Activated gamma-delta T cell (primary cell): ENCODE data around the gene SCNN1A.

Experiments used
- DNase-seq: peaks from one replicate; lab custom pipeline; 2025; lab: John Stamatoyannopoulos, UW

SCNN1A gene

DNA sequence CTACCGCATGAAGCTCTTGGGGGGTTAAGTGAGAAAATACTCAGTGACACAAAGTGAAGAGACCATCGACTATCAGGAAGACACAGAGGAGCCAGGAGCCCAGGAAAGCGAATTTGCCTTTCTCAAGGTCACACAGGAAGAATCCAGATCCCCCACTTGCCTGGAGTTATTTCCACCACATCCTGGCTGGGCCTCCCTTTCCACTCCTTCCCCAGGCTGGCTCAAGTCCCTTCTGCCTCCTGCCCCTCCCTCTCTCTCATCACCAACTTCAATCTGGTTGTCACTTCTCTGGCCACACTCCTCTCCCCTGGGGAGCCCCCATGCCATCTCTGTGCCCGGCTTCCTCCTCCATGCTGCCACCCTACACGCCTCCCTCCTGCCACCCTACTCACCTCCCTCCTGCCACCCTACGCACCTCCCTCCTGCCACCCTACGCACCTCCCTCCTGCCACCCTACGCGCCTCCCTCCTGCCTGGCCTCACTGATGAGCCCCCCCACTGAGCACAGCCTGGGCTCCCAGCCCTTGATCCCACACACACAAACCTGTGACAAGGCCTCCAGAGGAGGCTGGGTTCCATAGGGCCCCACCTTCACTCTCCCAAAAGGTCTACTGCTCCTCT lies 6.3 kb downstream of the SCNN1A start:
- no peak for DNase-seq

DNA sequence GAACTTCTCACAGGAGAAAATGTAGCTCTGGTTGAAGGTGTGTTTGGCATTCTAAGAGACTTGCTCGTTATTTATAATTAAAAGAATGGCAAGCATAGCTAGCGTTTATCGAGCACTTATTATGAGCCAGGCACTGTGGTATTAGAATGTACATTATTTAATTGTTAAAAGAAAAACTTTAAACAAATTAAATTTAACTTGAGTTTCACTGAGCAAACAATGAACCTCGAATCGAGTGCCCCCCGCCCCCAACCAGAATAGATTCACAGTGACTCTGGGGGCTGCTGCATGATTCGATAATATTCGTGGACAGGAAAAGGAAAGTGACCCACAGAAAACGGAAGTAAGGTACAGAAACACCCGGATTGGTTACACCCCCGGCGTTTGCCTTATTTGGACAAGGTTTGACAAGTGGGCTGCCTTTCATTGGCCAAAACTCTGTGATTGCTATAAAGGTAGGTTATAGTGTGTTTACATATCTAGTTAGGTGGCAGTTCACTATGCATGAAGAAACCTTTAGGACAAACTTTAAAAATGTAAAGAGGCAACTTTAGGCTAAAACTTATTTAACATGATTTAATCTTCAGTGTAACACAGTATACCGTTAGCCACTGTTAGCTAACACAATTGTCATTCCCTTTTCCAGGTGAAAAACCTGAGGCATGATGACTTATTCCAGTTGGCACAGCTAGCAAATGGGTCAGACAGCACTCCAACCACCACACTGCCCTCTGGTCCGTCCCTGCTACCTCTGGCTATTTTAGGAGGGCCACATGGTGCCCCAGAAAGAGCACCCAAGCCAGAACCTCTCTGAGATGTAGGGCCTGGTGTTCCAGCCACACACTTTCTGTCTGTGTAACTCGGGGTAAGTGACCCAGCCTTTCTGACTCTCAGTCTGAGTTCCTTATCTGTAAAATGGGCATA lies 7.1 kb downstream of the SCNN1A start:
- DNase-seq, result no peak

DNA sequence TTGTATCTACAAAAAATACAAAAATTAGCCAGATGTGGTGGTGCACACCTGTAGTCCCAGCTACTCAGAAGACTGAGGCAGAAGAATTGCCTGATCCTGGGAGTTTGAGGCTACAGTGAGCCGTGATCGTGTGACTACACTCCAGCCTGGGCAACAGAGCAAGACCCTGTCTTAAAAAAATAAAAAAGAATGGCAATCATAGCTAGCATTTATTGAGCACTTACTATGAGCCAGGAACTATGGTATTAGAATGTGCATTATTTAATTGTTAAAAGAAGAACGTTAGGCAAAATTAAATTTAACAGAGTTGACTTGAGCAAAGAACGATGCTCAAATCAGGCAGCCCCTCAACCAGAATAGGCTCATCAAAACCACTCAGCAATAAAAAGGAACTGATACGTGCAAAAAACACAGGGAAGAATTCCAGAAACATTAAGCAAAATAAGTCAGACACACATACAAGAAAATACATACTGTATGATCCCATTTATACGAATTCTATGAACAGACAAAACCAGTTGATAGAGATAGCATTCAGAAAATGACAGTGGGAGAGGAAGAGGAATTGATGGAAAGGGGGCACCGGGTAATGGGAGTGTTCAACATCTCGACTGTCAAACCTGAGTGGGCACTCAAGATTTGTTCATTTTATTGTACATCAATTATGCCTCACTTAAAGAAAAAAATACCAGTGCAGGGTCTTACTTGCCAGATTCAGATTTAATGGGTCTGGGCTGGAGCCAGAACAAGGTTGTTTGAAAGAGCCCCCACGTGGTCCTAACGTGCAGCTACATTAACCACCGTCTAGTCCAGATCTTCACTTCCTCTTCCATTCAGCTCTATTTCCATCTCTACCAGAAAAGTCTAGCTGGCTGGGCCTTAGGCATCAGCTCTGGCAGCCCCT lies 8.0 kb downstream of the SCNN1A start:
- DNase-seq, result no peak

DNA sequence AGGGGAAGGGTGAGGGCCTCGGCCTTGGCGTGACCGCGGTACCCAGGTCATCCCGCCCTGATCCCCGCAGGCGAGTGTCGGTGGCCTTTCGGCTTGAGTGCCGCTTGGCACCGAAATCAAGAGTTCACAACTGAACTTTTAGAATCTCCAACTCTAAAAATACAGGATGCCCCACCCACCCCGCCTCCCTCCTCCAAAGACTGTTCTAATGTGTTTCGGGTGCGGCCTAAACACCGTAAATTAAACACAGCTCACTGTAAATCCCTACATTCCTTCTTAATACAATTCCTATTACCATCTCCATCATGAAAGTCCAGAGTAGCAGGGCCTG lies 11.4 kb downstream of the SCNN1A start:
- no peak for DNase-seq

DNA sequence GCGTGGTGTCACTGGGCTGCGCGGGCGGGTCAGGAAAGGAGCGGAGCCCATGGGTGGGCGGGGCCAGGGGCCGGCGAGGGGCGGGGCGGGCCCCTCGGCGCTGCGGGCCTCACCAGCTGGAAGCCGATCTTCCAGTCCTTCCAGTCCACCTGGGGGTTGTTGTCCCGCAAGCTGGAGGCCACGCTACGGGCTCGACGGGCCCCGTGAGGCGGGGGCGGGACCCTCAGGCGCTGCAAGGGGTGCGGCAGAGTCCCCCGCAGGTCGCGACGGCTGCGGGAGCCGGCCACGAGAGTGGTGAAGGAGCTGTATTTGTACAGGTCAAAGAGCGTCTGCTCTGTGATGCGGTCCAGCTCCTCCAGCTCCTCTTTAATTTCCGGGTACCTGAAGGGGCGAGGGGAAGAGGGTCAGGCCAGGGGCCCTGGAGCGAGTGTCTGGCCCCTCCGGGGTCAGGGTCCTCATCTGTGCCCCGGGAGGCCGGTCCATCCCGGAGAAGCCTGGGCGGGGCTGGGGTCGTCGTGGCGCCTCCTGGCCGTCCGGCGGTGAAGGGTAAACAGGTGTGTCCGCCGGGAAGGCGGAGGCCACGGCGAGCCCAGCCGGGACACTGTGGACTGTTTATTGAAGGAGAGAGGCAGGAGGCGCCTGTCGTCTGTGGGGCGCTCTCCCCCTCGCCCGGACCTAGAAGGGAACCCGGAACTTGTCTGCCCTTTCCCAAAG lies 11.9 kb downstream of the SCNN1A start:
- DNase-seq, result peak; percentile 51

DNA sequence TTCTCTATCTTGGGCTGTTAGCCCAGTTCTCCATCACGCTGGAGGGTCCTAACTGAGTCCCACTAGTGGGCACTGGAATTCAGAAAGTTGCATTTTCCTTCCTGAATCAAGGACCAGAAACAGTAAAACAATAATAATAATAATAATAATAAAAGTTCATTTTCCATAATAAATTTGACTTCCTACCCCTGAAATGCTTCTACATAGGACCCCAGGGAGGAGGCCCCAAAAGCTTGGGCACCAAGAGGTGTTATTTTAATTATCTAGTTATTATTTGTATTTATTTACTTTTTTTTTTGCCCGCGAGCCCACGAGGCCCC lies 12.4 kb downstream of the SCNN1A start:
- DNase-seq, result no peak

DNA sequence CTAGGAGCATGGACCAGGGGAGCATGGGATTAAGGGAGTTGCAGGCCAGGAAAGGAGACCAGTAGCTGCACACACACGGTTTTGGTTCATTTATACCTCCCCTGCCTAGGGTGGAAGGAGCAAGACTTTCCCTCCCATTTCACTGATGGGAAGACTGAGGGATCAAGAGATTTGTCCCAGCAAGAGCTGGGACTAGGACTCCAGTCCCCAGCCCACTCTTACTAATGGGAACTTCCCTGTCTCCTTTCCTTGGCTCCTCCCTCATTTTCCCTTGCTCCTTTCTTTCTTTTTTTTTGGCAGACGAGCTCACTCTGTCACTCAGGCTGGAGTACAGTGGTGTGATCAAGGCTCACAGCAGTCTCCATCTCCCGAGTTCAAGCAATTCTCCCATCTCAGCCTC lies 13.0 kb downstream of the SCNN1A start:
- DNase-seq, result no peak

DNA sequence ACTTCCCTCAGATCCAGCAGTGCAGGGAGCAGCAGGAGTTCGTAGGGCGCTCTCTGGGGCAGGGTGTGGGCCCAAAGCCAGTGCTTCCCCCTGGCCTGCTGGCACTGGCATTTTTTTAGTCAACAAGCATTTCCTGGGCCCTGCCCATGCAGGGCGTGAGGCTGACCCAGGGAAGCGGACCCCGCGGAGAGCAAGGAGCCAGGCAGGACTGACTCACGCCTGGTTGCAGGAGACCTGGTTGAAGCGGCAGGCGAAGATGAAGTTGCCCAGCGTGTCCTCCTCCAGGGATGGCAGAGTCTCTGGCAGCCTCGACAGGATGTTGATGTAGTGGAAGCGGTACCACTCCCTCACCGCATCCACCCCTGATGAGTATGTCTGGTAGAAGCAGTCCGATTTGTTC lies 13.5 kb downstream of the SCNN1A start:
- DNase-seq, result no peak

DNA sequence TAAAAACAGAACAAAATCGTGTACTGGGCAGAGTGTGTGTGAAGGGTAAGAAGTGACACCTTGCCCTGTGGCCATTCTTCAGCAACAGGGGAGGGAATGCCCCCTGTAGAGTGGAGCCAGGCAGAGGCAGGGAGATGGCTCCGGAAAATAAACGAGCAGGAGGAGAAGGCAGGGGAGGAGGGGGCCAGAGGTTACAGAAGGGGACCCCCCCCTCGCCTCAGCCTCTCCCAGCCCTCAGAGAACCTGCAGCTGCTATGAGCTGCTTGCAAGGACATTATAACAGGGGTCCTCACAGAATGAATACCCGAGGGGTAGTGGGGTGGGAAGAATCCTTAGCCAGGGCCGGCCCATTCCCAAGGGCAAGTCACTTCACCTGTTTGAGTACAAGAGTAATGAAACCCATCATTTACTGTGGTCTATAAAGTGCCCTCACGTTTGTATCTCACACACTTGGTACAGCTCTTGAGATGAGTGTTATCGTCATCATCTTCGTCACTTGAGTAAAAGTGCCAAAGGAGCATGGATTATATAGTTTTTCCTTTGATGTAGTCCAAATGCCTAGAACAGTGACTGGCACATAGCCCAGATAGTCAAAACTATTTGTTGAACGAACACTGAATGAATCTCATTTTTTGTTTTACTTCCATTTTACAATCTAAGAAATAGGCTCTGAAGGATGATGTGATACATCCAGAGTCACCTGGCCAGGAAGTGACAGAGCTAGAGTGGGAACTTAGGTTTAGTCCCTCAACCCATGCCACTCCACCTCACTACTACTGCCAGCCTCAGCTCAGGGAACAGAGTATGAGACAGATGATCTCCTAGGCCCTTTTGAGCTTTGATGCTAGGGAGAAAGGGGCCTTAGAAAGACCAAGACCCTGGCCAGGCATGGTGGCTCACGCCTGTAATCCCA lies 14.5 kb downstream of the SCNN1A start:
- no peak for DNase-seq

DNA sequence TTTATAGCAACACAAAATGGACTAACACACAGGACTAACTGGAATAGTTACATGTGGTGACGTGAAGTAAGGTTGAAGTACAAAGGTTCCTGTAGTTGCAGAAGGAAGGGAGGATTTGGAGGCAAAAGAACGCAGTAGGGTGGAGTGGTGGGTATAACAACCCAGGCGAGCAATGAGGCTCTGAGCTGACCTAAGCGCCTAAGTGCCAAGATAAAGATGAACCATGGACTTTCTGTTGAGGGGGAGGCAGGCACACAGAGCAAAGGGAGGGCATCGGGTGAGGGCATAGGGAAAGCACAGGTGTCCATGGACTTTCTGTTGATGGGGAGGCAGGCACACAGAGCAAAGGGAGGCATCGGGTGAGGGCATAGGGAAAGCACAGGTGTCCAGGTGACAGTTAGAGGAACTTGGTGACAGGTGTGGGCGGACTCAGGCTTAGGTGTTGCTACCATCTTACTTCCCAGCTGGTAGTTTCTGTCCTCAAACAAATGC lies 15.2 kb downstream of the SCNN1A start:
- DNase-seq, result no peak

DNA sequence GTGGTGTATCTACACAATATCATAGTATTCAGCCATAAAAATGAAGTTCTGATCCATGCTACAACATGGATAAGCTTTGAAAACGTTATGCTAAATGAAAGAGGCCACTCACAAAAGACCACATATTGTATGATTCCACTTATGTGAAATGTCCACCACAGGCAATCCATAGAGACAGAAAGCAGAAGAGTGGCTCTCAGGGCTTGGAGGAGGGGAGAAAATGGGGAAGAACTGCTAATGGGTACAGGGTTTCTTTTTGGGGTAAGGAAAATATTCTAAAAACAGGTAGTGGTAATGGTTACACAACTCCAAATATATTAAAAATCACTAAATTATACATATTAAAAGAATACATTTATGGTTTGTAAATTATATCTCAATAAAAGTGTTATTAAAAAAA lies 16.5 kb downstream of the SCNN1A start:
- DNase-seq, result no peak

DNA sequence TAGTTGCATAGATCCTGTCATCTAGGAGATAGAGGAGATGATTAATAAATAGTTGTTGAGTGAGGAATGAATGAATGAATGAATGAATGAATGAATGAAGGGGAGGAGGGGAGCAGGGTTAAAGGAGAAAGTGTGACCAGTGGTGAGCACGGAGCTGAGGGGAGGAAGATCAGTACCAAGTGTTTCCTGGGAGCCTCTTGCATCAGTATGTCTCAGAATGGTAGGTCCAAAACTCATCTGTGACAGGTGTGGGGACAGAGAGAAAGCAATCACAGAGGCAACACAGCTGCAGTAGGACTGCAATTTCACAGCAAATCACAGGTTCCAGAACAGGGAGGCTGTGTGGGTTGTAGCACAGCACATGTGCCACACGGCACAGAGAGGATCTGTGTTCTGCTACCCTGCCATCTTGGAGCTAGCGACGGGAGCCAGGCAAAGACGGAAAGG lies 19.0 kb downstream of the SCNN1A start:
- no peak for DNase-seq

DNA sequence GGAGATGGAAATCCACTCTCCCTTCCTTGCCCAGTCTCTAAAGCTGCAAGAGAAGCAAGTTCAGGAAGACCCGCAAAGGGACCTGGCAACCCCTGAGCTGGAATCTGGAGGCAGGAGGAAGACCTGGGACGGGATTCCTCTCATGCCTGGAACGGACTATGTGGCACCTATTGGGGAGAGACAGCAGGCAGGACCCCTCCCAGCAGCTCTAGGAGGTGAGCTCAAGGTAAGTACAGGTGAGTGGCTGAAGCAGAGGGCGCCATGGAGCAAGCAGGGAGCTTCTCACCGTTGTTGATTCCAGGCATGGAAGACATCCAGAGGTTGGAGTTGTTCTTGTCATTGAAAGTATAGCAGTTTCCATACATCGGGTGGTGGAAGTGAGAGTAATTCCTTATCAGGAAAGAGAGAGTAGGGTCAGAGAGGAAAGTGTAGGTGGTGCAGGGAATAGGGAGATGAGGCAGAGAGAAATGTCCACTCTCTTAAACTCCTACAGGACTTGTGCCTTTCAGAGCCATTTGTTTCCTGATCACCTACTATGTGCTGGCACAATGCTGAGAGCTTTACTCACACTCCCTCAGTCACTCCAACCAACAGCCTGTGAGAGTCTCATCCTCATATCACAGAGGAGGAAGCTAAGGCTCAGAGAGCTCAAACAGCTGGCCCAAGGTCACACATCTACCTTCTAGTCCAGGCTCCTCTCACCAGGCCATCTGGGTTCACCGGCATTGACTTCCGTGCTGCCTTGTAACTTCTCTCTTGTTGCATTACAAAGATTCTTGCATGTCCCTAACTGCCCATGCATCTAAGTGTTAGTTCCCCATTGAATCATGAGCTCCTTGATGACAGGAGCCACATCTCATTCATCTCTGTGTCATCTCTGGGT lies 19.6 kb downstream of the SCNN1A start:
- no peak for DNase-seq

DNA sequence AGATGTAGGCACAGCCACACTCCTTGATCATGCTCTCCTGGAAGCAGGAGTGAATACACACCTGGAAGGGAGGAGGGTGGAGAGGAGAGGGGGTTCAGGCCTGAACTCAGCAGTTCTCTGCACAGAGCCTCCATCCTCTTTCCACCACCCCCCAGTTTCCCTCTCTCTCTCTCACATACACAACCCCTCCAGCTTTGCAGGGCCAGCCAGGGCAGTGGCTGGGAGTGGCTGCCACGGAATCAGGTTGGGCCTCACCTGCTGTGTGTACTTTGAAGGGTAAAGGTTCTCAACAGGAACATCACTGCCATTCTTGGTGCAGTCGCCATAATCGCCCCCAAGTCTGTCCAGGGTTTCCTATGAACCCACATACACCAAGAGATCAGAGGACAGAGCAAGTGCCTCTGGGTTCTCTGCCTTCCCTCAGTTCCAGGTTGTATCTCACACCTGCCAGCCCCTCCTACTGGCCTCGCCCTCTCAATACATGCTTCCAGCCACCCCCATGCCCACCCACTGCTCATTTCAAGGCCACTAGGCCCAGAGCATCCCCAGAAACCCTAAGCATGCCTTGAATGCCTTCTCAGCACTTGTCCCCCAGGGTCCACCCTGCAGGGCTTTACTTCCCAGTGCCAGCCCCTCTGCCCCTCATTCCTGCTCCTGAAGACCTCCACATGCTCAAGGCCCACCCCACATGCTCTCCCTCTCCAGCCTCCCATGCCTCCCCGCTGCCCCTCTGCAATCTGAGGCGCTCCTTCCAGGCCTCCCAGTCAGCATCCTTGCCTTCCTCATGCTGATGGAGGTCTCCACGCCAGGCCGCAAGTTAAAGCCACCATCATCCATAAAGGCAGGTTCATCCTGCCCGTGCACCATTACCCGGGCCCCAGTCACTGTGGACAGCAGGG lies 20.6 kb downstream of the SCNN1A start:
- no peak for DNase-seq

DNA sequence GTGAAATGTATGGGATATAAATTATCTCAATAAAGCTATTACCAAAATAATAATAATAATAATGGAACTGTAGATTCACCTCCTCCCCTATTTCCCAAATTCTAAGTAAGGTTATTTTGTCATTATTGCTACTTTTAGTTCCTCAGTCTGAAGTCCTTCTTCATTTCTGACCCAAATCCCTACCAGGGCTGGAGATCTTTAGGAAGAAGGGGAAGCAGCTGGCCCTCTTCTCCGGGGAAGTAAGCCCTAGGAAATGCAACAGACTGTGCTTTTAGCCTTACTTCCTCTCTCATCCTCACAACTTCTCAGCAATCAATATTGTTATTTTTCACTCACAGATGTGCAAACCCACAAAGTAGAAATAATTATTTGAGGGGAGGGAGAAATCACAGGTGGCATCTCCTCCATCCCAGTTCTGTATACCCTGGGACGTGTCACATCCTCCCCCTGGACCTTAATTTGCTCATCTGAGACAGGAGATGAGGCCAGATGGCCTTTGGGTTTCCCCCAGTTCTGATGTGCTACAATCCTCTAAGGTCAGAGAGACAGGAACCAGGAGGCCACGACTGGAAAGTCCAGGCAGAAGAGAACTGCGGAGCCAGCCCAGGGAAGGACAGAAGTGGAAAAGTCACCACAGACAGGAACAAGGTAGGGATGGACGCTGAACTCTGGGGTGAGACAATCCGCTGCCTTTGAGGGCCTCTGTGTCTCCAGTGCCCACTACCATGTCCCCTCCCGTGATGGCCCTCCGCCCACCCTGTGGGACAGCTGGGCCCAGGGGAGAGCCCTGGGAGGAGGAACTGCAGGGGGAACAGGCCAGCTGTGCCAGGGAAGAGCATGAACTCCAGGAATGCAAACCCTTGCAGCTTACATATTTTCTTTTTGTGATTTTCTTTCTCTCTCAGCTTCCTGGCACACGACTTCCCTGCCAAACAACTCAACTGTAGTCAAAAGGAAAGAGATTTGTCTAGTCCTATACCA lies 22.9 kb downstream of the SCNN1A start:
- DNase-seq, result no peak

DNA sequence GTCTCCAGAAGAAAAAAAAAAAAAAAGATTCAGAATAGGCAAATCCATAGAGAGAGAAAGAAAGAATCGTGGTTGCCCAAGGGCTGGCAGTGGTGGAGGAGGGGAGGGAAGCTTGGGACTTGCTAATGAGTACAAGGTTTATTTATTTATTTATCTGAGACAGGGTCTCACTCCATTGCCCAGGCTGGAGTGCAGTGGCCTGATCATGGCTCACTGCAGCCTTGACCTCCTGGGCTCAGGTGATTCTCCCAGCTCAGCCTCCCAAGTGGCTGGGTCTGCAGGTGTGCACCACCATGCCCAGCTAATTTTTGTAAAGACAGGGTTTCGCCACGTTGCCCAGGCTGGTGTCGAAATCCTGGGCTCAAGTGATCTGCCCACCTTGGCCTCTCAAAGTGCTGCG lies 23.7 kb downstream of the SCNN1A start:
- DNase-seq, result no peak
